Natural killer cell (primary cell): ENCODE data around the gene PEAK3. TPM values are rescaled to one million over a fixed set of nuclear protein-coding genes. Genes with fewer than 3 reads are reported as not detected.

Source experiments
- ATAC-seq, 3 donors: fragments of 150-1000 bp in 2 of 3; fragments of 200-7000 bp in 1 of 3; cut with Tn5 transposase; 1 replicate in 1 of 3; 2 replicates in 2 of 3; pipeline ENCODE4 v1.10.0; 2021; ENCODE audit warnings: mild to moderate bottlenecking in 2 of 3, moderate library complexity in 2 of 3
- DNase-seq, 2 donors: peaks; one replicate each; pipeline versions ENCODE4 v3.0.0 to v3.0.0-alpha.2; 2013 to 2021; ENCODE audit warnings: mixed read lengths in 1 of 2
- H3K27ac ChIP-seq: one replicate; pipeline ENCODE4 v1.5.1; 2013; ENCODE audit warnings: mild to moderate bottlenecking, low read length
- H3K27me3 ChIP-seq: one replicate; pipeline ENCODE4 v1.6.1; 2013; ENCODE audit warnings: low read length; ENCODE audit not compliant: control insufficient read depth, insufficient read depth
- H3K36me3 ChIP-seq: one replicate; pipeline ENCODE4 v1.6.1; 2013; ENCODE audit warnings: low read length; ENCODE audit not compliant: control insufficient read depth, insufficient read depth
- H3K4me1 ChIP-seq: one replicate; pipeline ENCODE4 v1.6.1; 2013; ENCODE audit warnings: low read length; ENCODE audit not compliant: control insufficient read depth, insufficient read depth
- H3K4me3 ChIP-seq: one replicate; pipeline ENCODE4 v1.5.1; 2013; ENCODE audit warnings: low read length
- H3K9me3 ChIP-seq: one replicate; pipeline ENCODE4 v1.6.1; 2013; ENCODE audit warnings: low read length; ENCODE audit not compliant: control insufficient read depth, insufficient read depth
- H3K27ac Mint-ChIP-seq, 2 donors: one replicate each; pipeline ENCODE4 v1.8.0; 2022; ENCODE audit warnings: mild to moderate bottlenecking in 2 of 2, mixed read lengths in 2 of 2, moderate library complexity in 1 of 2
- H3K27me3 Mint-ChIP-seq, 2 donors: one replicate each; pipeline ENCODE4 v1.8.0; 2022; ENCODE audit warnings: low read depth in 2 of 2, mixed read lengths in 2 of 2
- H3K36me3 Mint-ChIP-seq: one replicate; pipeline ENCODE4 v1.8.0; 2022; ENCODE audit warnings: mixed read lengths
- H3K4me1 Mint-ChIP-seq, 2 donors: one replicate each; pipeline ENCODE4 v1.8.0; 2022; ENCODE audit warnings: mixed read lengths in 2 of 2
- H3K4me3 Mint-ChIP-seq: one replicate; pipeline ENCODE4 v1.8.0; 2022; ENCODE audit warnings: mild to moderate bottlenecking, moderate library complexity, mixed read lengths
- H3K9me3 Mint-ChIP-seq, 2 donors: one replicate each; pipeline ENCODE4 v1.8.0; 2022; ENCODE audit warnings: mixed read lengths in 2 of 2
- CTCF ChIP-seq: fragments of 200-600 bp; IDR thresholded peaks from one replicate; pipeline ENCODE4 v1.8.0; 2022; ENCODE audit warnings: antibody characterized with exemption
- WGBS: methylation state at CpG from one replicate; pipeline ENCODE4 v1.1.7; 2013; ENCODE audit warnings: missing lambda C conversion rate; ENCODE audit not compliant: insufficient coverage; 5-methylcytosine and 5-hydroxymethylcytosine counted together
- intact Hi-C: fragments of 100-400 bp; cut with micrococcal nuclease; formaldehyde crosslinking; loops from one replicate; pipeline ENCODE4 v1.14.2; 2022
- total RNA-seq, 4 donors: library from RNA; stranded (reverse); fragments of 120-200 nt in 1 of 4; gene quantifications; one replicate each; pipeline versions ENCODE4 v1.2.3 to v1.2.4, GENCODE V29; 2013 to 2022

Gene PEAK3
- total RNA-seq, 3 donors from 2014 or later (not counting 1 experiment from before 2014, with no cell fraction given) = 5.7 to 9.5 (median 8.4) TPM

GRCh38 chr19:2236064-2236313 lies 46.0 kb downstream of the PEAK3 start:
- Mint-ChIP-seq H3K4me1 (peaks cover 51 to 62% of the 10 kb centered on the region in 2 donors), H3K27ac (peak overlapping the region; percentile 98 to 100), H3K27me3 (no peaks in the 10 kb centered on the region), H3K9me3 (peaks cover 0 to 3% of the 10 kb centered on the region in 2 donors), H3K36me3 (no peaks in the 10 kb centered on the region), H3K4me3 (peak overlapping the region; percentile 94)
- ATAC-seq (no peak), DNase-seq (no peak)
- WGBS = under 1% methylated on average over 28 of the region's 28 CpGs
- TF ChIP-seq CTCF = no peak
- peaks cover 14% of the 10 kb centered on the region for H3K36me3 ChIP-seq
- peak overlapping the region; percentile 65 for H3K4me3 ChIP-seq
- H3K27ac ChIP-seq = peak overlapping the region; percentile 49
- intact Hi-C loops = loop anchor here (1.0 to 10.0 kb wide), 6 partner anchors 33 to 149 kb away; partner anchors contain the start of genes AP3D1, LSM7 and SPPL2B
- peaks cover 61% of the 10 kb centered on the region for H3K4me1 ChIP-seq
- H3K27me3 ChIP-seq = no peaks in the 10 kb centered on the region
- no peaks in the 10 kb centered on the region for H3K9me3 ChIP-seq

- H3K27me3 ChIP-seq = no peaks in the 10 kb centered on the region
- H3K27ac ChIP-seq = no peak overlapping the region
- no peaks in the 10 kb centered on the region for H3K9me3 ChIP-seq
- intact Hi-C loops = loop anchor here (1.0 to 10.0 kb wide), 6 partner anchors 34 to 148 kb away; partner anchors contain the start of genes AP3D1, LSM7 and SPPL2B
- Mint-ChIP-seq H3K9me3 (peaks cover 0 to 3% of the 10 kb centered on the region in 2 donors), H3K4me3 (peak overlapping the region; percentile 94), H3K36me3 (no peaks in the 10 kb centered on the region), H3K4me1 (peaks cover 46 to 57% of the 10 kb centered on the region in 2 donors), H3K27ac (peak overlapping the region; percentile 77 to 100), H3K27me3 (no peaks in the 10 kb centered on the region)
- TF ChIP-seq CTCF = no peak
- H3K4me3 ChIP-seq = peak overlapping the region; percentile 65
- H3K36me3 ChIP-seq = peaks cover 13% of the 10 kb centered on the region
- peaks cover 56% of the 10 kb centered on the region for H3K4me1 ChIP-seq
- WGBS = 0% methylated on average over 48 of the region's 48 CpGs
- no peak for ATAC-seq
- DNase-seq = peak in 1 of 2 donors; percentile 48
Measured at GRCh38 chr19:2235381-2236063, 46.5 kb downstream of the PEAK3 start.

- Mint-ChIP-seq H3K27ac (peak overlapping the region; percentile 77 to 100), H3K27me3 (no peaks in the 10 kb centered on the region), H3K9me3 (peaks cover 0 to 3% of the 10 kb centered on the region in 2 donors), H3K4me3 (peak overlapping the region; percentile 94), H3K4me1 (peaks cover 41 to 52% of the 10 kb centered on the region in 2 donors), H3K36me3 (no peaks in the 10 kb centered on the region)
- Histone ChIP-seq H3K9me3 (no peaks in the 10 kb centered on the region), H3K4me3 (peak overlapping the region; percentile 65), H3K36me3 (peaks cover 19% of the 10 kb centered on the region), H3K27ac (no peak overlapping the region), H3K4me1 (peaks cover 51% of the 10 kb centered on the region), H3K27me3 (no peaks in the 10 kb centered on the region)
- no peak for TF ChIP-seq CTCF
- DNase-seq (no peak), ATAC-seq (no peak)
- WGBS = 75% methylated on average over 6 of the region's 6 CpGs
- intact Hi-C loops = loop anchor here (5.0 to 10.0 kb wide), 2 partner anchors 80 to 148 kb away; partner anchors contain the start of gene AP3D1
Measured at GRCh38 chr19:2234996-2235380, 47.0 kb downstream of the PEAK3 start.
